ENCODE data around the gene ATP10B. TPM values are rescaled to one million over a fixed set of nuclear protein-coding genes. Genes with fewer than 3 reads are reported as not detected.

Gene ATP10B
- total RNA-seq, 1 donor from 2014 or later = not detected

DNA sequence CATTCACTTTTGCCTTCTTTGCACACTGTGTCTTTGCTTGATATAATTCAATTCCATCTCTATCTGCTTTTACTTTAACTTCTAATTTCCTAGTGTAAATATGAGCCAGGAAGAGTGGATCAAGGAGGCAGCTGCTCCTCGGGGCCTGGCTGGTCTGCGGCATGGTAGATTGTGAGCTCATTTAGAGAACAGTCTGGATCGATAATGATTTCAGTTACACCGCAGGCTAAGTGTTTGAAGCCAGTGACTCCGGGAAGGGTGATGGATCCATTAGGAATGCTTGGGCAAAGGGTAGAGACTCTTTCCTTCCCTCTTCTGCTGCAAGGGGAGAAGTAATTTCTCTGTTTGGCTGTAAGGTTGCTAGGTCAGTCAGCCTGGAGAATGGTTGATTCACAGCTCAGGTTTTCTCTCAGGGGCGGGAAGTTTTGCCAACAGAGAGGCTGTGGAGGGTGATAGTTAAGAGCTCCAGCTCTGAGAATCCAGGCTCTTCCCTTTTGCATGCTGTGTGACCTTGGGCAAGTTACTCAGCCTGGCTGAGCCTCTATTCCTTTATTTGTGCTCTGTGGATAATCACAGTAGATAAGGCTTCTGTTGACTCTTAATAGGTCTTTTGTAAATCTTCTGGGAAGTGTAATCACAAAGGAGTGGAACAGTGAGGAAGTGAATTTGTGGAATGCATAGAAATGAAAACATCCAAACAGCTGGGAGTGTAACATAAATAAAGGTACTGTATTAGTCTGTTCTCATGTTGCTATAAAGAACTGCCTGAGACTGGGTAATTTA, 331.2 kb downstream of the ATP10B start:
- intact Hi-C loops (cut with micrococcal nuclease) = no loop called here

DNA sequence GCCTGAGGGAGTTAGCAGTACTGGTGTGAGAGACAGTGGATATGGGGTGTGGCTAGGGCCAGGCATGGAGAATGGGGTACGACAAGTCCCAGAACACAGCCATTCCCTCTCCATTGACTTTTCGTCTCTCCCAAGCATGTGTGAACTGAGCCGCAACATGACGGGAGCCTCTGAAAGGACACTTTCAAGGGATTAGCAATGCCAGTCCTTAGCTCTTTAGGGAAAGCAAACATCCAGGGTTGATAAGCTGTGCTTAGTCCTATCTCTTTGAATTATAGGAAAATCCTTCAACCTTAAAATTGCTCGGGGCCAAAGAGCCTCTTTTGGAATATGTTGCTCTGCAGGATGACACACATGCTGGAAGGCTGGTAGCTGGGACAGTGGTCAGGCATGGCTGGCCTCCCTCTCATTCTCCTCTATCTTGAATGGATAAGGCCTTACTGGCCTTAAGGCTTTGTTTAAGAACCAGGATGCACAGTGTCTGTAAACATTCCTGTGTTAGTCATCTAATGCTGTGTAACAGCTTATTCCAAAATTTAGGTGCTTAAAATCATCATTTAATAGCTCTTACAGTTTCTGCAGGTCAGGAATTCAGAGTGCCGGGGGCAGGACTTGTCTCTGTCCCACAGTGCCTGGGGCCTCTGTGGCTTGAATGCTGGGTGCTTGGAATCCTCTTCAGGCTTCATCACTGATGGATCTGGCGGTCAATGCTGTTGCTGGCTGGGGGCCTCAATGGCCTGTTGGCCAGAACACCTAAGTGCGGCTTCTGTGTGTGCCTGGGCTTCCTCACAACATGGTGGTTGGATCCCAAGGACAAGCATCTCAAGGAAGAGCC, 335.1 kb downstream of the ATP10B start:
- intact Hi-C loops (cut with micrococcal nuclease) = no loop called here

DNA sequence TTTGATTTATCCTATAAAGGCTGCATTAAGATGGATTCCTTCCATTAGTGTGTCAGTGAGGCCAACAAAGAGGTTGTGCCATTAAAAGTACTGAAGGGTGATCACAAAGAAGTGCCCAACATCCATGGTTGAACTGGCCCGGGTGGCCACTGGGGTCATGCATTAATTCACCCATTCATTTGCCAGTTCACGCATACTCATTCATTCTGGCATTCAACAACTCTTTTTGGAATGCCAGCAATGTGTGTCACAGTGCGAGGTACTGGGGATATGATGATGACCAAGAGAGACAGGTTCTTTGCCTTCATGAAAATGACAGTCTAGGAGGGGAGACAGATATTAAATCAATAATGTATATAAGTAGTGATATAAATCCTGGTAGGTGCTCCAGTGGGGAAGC, 337.1 kb downstream of the ATP10B start:
- intact Hi-C loops (cut with micrococcal nuclease) = no loop called here

DNA sequence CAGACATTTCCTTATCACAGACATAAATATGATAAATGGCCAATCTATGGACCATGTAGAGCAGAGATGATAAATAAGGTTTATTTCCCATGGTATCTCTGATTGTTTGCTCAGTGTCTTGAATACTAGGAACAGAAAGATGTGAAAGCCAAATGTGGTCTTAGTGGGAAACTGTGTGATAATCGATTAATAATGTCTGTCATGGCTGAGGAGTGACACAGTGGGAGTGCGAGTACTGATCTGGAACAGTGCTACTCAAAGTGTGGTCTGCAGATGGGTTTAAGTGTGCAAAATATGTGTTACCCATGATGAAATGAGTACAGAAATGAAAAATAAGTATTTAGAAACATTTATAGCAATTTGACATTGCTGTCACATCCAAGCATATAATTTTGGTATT, 337.8 kb downstream of the ATP10B start:
- intact Hi-C loops (cut with micrococcal nuclease) = no loop called here

DNA sequence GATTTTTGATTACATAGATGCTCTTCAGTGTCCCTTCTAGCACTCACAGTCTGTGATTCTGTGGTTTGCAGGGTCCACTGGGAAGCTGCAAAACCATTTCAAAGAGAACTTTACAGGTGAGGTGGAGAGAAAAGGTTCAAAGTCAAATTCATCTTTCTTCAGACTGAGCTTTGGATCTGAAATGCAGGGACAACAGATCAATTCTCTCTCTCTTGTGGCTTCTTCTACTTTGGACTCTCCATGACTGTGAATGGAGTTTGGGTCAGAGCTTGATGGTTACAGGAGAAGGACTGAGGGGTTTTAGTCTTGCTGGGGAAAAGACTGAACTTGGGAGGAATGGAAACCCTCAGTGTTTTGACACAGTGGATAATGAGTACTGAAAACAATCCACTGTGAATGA, 338.5 kb downstream of the ATP10B start:
- intact Hi-C loops (cut with micrococcal nuclease) = no loop called here

Measured in T-helper 1 cell treated with Interleukin-12 subunit alpha and Interleukin-12 subunit beta and Interleukin-4 antibody, amounts not matched to agents 30 ng/mL and 1 ng/mL, for 36 hours (primary cell).